DOHH2 (cell line): ENCODE results near the gene SEC14L2.

ENCODE experiments used
- EZH2phosphoT487 ChIP-seq: fragments of 200-600 bp; sonication (generic); IDR thresholded peaks from 2 replicates; pipeline ENCODE4 v1.6.1; 2017; ENCODE audit warnings: borderline replicate concordance, mild to moderate bottlenecking, antibody characterized with exemption, low read length, moderate library complexity, mixed read lengths
- TF ChIP-seq, protein P1 (sequence below): fragments of 200-600 bp; sonication (generic); IDR thresholded peaks from one replicate; pipeline ENCODE4 v1.5.1; 2014; ENCODE audit warnings: antibody characterized with exemption, mild to moderate bottlenecking, low read depth, low read length; ENCODE audit not compliant: poor library complexity, severe bottlenecking

DNA sequence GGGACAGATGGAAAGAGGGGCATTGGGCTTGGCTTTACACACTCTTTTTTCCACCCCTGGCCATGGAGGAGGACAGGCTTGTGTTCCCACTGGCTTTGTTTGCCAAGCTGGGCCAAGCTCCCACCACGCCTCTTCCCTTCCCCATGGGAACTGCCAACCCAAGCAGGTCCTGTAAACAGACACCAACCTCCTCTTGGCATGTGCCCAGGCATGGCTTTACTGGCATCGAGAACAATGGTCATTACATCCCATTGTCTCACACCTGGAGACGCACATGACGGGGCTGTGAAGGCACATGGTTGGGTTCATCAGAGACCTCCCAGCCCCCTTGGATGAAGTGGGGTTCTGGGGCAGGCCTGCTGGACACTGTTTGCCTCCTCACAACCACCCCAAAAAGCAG is 63.3 kb downstream of the SEC14L2 start:
- TF ChIP-seq, protein P1, sequence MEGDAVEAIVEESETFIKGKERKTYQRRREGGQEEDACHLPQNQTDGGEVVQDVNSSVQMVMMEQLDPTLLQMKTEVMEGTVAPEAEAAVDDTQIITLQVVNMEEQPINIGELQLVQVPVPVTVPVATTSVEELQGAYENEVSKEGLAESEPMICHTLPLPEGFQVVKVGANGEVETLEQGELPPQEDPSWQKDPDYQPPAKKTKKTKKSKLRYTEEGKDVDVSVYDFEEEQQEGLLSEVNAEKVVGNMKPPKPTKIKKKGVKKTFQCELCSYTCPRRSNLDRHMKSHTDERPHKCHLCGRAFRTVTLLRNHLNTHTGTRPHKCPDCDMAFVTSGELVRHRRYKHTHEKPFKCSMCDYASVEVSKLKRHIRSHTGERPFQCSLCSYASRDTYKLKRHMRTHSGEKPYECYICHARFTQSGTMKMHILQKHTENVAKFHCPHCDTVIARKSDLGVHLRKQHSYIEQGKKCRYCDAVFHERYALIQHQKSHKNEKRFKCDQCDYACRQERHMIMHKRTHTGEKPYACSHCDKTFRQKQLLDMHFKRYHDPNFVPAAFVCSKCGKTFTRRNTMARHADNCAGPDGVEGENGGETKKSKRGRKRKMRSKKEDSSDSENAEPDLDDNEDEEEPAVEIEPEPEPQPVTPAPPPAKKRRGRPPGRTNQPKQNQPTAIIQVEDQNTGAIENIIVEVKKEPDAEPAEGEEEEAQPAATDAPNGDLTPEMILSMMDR: no peak
- no peak for TF ChIP-seq EZH2phosphoT487
